ENCODE measurements around the gene SEC14L5.

SEC14L5 gene

DNA sequence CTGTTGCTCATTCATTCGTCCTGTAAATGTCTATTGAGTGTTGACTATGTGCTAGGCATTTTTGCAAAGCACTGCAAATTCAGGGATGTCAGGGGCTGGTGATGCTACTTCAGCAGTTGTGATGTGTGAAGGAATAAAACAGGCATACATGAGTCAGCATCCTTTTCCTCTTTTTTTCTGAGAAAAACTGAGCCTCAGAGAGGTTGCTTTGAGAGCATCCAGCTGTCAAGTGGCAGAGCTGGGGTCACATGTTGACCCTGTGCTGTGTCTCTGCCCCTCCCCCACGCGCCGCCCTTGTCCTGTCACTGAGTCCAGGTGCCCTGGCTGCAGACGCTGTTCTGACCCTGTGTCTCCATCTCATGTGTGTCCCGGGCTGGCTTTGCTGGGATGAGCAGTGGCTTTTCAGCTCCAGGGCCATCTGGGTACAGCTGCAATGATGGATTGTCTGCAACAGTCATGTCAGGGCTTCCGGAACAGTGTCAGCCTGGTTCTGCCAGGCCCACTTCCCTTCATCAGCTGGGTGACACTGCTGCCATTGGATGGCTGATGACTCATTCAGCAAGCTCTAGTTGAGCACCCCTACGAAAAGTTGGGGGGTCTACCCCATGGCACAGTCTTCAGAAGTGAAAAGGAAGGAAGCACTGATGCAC, 14.9 kb downstream of the SEC14L5 start:
- Histone ChIP-seq H3K27ac (ENCODE audit: low read depth, low read length, poor library complexity, severe bottlenecking) (no peak overlapping the region), H3K9me3 (ENCODE audit: low read length) (no peaks in the 10 kb centered on the region), H3F3A (ENCODE audit: insufficient read depth, low read length) (no peaks in the 10 kb centered on the region), H3K4me2 (ENCODE audit: low read length) (no peak overlapping the region), H3K27me3 (ENCODE audit: insufficient read depth, low read length) (peaks cover 3% of the 10 kb centered on the region; the same call in 1 of the 2 replicates), H3K4me3 (ENCODE audit: low read depth, low read length, poor library complexity, severe bottlenecking) (no peak overlapping the region), H3K9me2 (ENCODE audit: low read depth, low read length) (no peaks in the 10 kb centered on the region), H3K36me3 (ENCODE audit: insufficient read depth, low read length) (no peaks in the 10 kb centered on the region), H3K4me1 (ENCODE audit: insufficient read depth, low read length, severe bottlenecking) (peaks cover 4% of the 10 kb centered on the region), H3K9ac (ENCODE audit: low read length) (no peak overlapping the region), H3K79me2 (ENCODE audit: insufficient read depth, low read length) (no peaks in the 10 kb centered on the region), H2AFZ (ENCODE audit: low read length) (no peak overlapping the region), H4K20me1 (ENCODE audit: insufficient read depth, low read length) (no peaks in the 10 kb centered on the region)
- TF ChIP-seq, protein P1, sequence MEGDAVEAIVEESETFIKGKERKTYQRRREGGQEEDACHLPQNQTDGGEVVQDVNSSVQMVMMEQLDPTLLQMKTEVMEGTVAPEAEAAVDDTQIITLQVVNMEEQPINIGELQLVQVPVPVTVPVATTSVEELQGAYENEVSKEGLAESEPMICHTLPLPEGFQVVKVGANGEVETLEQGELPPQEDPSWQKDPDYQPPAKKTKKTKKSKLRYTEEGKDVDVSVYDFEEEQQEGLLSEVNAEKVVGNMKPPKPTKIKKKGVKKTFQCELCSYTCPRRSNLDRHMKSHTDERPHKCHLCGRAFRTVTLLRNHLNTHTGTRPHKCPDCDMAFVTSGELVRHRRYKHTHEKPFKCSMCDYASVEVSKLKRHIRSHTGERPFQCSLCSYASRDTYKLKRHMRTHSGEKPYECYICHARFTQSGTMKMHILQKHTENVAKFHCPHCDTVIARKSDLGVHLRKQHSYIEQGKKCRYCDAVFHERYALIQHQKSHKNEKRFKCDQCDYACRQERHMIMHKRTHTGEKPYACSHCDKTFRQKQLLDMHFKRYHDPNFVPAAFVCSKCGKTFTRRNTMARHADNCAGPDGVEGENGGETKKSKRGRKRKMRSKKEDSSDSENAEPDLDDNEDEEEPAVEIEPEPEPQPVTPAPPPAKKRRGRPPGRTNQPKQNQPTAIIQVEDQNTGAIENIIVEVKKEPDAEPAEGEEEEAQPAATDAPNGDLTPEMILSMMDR (IDR thresholded peaks at IDR 0.05; ENCODE audit: low read length): no peak
- TF ChIP-seq EZH2 (IDR thresholded peaks at IDR 0.05; ENCODE audit: borderline replicate concordance, low read length): no peak

DNA sequence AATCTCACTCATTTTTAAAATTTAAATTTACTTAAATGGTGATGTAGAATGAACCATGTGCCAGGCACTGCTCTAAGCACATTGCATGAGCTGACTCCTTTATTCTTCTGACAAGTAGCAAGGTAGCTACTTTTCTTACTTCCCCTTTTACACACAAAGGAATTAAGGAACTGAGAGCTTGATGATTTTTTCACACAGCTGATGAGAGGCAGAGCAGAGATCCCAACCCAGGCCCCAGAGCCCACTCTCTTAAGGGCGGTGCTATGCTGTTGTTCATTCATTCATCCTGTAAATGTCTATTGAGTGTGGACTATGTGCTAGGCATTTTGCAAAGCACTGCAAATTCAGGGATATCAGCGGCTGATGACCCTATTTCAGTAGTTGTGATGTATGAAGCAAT, 17.9 kb downstream of the SEC14L5 start:
- no peak overlapping the region for H3K4me3 ChIP-seq (ENCODE audit: low read depth, low read length, poor library complexity, severe bottlenecking)

DNA sequence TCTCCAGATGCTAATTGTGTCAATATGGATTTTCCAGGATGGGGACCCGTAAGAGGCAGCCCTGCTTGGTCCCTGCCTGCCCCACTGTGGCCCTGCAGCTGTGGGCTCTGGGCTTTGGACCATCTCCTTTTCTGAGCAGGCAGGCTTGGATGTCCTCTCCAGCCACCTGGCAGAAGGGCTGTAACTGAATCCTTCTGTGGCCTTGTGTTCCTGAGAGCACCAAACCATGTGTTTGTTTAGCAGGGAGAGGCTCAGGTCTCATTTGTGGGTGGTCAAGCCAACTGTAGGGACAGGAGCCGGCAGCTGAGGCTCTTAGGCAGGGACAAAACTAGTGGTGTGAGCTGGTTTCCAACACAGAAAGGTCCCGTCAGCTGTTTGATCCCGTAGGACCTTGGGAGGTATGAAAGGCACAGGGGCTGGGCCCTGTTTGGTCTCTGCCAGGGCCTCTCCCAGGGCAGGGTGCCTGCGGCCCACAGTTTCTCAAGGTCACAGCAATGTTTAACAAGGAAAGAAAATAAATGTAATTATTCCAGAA, 18.5 kb downstream of the SEC14L5 start:
- H3K79me2 ChIP-seq (ENCODE audit: insufficient read depth, low read length): no peaks in the 10 kb centered on the region
- H3K9me2 ChIP-seq (ENCODE audit: low read depth, low read length): no peaks in the 10 kb centered on the region
- no peak overlapping the region for H3K4me2 ChIP-seq (ENCODE audit: low read length)
- H3K27me3 ChIP-seq (ENCODE audit: insufficient read depth, low read length): peaks cover 8% of the 10 kb centered on the region; the same call in 1 of the 2 replicates
- H3K36me3 ChIP-seq (ENCODE audit: insufficient read depth, low read length): no peaks in the 10 kb centered on the region
- no peaks in the 10 kb centered on the region for H4K20me1 ChIP-seq (ENCODE audit: insufficient read depth, low read length)
- H3K9me3 ChIP-seq (ENCODE audit: low read length): no peaks in the 10 kb centered on the region
- H3K9ac ChIP-seq (ENCODE audit: low read length): no peak overlapping the region
- no peak overlapping the region for H2AFZ ChIP-seq (ENCODE audit: low read length)
- no peak overlapping the region for H3K4me3 ChIP-seq (ENCODE audit: low read depth, low read length, poor library complexity, severe bottlenecking)
- no peaks in the 10 kb centered on the region for H3F3A ChIP-seq (ENCODE audit: insufficient read depth, low read length)
- TF ChIP-seq, protein P1 (IDR thresholded peaks at IDR 0.05; ENCODE audit: low read length): no peak
- TF ChIP-seq EZH2 (IDR thresholded peaks at IDR 0.05; ENCODE audit: borderline replicate concordance, low read length): no peak
- H3K27ac ChIP-seq (ENCODE audit: low read depth, low read length, poor library complexity, severe bottlenecking): no peak overlapping the region
- H3K4me1 ChIP-seq (ENCODE audit: insufficient read depth, low read length, severe bottlenecking): peaks cover 4% of the 10 kb centered on the region

More for the DNA sequence above, 17.9 kb downstream of the SEC14L5 start:
- Histone ChIP-seq H3K9ac (ENCODE audit: low read length) (no peak overlapping the region), H2AFZ (ENCODE audit: low read length) (no peak overlapping the region), H3K9me2 (ENCODE audit: low read depth, low read length) (no peaks in the 10 kb centered on the region), H3F3A (ENCODE audit: insufficient read depth, low read length) (no peaks in the 10 kb centered on the region), H3K79me2 (ENCODE audit: insufficient read depth, low read length) (no peaks in the 10 kb centered on the region), H3K27me3 (ENCODE audit: insufficient read depth, low read length) (peaks cover 8% of the 10 kb centered on the region; the same call in 1 of the 2 replicates), H3K4me1 (ENCODE audit: insufficient read depth, low read length, severe bottlenecking) (peaks cover 4% of the 10 kb centered on the region), H3K9me3 (ENCODE audit: low read length) (no peaks in the 10 kb centered on the region), H3K27ac (ENCODE audit: low read depth, low read length, poor library complexity, severe bottlenecking) (no peak overlapping the region), H3K36me3 (ENCODE audit: insufficient read depth, low read length) (no peaks in the 10 kb centered on the region), H3K4me2 (ENCODE audit: low read length) (no peak overlapping the region), H4K20me1 (ENCODE audit: insufficient read depth, low read length) (no peaks in the 10 kb centered on the region)
- TF ChIP-seq, protein P1 (IDR thresholded peaks at IDR 0.05; ENCODE audit: low read length): no peak
- TF ChIP-seq EZH2 (IDR thresholded peaks at IDR 0.05; ENCODE audit: borderline replicate concordance, low read length): no peak
